ENCODE data around the gene PTPRN2. TPM values are rescaled to one million over a fixed set of nuclear protein-coding genes. Genes with fewer than 3 reads are reported as not detected.

The PTPRN2 gene
- polyA plus RNA-seq, 1 donor = 5.7 TPM

- no peak for DNase-seq
These were observed 7.7 kb downstream of the PTPRN2 start for GRCh38 chr7:158579662-158580646.

DNA sequence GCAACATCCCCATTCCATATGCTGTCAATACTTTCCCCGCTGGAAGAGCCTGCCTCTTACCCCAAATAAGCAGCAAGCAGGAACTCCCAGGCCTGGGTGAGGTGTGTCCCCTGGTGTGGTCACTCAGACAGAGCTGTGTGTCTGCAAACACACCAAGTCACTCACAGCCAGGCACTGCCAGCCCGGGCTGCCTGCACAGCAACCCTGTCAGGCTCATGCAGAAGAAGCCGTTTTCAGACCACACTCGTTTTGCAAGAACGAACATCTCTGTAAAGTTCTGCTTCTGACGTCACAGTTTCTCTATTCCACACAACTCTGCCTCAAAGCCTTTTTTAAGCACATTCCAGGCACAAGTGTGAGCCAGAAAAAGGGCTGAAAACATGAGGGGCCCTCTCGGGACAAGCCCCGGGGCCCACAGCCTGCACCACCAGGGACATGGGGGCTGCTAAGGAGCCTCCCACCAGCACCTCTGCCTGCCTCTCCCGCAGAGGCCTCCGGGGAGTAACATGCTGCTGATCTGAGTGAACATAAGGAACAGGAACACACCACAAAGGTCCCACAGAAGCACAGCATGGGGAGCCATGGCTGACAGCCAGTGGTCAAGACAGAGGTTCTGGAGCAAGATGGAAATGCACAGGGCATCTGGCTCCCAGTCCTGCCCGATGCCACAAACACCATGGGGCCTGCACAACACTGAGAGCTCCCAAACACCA, 11.4 kb downstream of the PTPRN2 start:
- DNase-seq = no peak

DNA sequence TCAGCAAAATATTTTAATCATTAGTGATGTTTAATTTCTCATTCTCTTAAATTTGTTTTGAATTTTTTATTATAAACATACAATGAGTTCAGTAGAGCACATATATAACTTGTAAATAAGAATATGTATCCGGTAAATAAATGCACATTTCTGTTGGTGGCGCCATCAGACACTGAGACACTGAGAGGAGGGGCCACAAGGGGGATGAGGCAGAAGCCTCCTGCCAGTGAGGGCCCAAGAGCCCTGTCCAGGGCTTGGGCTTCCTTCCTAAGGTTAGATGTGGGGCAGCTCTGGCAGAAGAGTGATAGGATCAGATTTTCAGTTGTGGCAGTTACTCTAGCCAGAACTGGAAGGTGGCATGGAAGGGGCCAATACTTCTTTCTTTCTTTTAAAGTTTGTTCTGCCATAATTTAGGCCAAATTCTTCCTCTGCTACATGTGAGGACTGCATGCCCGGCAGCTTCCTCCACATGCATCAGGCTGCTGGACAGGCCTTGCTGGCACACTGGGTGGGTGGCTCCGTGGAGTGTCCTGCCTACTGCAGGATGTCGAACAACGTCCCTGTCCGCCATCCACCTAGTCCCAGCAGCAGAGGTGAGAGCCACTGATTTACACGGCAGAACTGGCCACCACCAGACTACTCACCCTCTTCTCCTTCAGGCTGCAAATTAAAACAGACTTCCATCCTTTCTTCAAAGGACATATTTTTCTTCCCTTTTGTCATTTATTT, 13.2 kb downstream of the PTPRN2 start:
- no peak for DNase-seq

GRCh38 chr7:158573310-158573709, 14.3 kb downstream of the PTPRN2 start:
- DNase-seq = no peak

DNA sequence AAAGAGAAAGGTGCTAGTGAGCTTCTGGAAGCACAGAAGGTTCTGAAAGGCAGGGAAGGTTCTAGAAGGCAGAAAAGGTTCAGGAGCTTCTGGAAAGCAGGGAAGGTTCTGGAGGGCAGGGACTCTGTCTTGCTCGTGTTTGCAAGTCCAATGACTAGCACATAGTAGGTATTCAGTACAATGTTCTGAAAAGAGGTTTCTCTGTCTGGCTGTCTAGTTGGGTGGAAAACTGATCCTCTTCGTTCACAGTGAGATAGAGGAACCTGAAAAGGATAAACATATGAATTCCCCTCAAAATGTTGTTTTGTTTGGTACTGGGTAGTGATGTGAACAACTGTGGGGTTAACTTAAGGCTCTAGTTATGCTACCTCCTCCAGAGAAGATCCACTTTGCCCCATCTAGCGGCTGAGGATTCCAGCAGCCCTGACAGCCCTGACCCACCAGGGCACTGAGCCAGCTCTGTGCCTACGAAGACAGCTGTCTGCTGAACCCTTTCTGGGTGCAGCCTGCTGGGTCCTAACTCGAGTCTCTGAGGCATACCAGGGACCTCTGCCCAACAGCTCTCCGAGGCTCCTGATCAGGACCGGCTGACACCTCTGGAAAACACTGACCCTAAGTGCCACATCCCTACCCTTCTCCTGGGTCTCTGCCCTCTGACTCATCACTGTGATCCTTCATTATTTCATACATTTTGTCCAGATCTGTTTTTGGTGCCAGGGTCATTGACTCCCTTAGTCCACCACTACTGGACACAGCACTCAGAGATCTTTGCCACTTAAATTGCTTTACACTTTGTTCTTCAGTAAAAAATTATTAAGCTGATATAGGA, 15.4 kb downstream of the PTPRN2 start:
- DNase-seq = no peak

DNA sequence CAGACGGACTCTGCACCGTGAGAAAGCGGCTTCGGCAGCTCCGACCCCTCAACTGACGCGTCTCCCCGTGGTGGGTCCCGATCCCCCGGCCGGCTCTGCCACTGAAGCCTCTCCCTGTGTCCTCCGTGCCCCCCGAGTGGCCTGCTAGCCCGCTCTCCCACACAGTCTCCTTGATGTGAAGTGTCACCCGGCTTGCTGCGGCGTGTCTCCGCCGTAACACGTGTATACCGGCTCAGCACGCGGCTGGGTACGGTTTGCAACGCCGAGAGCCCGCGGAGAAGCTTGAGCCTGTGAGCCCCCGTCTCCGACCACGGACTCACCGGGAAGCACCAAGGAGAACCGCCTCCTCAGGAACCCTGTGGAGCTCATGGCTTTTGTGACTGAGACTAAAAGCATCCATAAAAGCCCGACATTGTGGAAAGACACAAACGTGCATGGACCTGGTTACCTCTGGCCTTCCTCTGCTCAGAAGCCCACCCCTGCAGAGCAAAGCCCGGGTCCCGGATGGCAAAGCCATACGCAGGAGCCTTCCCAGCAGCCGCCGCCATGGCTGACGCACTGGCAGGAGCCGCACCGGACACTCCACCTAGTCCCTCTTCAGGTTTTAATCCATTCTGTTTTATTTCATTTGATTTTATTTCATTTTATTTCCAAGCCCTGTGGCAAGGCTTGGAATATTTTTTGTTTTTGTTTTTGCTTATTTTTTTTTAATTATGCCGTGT, 17.0 kb downstream of the PTPRN2 start:
- DNase-seq = no peak

GRCh38 chr7:158569858-158570323, 17.7 kb downstream of the PTPRN2 start:
- no peak for DNase-seq

DNA sequence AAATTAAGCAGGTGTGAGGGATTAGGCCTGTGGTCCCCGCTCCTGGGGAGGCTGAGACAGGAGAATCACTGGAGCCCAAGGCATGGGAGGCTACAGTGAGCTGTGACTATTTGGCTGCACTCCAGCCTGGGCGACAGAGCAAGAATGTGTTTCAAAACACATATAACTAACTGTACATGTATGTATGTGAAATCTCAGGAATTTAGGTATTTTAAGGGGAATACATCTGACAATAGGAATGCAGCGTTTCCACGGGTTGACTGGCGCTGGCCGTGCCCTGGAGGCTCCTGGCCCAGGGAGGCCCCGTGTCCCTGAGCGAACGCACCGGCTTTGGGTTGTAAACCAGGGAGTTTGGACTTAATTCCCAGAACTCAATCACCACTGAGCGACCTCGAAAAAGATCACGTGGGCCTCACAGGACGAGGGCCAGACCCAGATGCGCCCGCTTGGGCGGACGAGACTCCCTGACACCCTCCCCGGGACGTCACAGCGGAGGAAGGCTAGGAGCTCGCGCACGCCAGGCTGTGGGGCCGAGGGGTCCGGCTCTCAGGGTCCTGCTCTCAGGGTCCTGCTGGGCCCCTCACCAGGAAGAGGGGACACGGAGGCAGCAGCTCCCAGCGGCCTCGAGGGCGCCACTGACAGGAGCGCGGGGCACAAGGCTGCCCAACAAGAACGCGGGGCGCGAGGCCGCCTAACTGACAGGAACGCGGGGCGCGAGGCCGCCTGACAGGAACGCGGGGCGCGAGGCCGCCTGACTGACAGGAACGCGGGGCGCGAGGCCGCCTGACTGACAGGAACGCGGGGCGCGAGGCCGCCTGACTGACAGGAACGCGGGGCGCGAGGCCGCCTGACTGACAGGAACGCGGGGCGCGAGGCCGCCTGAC, 18.4 kb downstream of the PTPRN2 start:
- no peak for DNase-seq

GRCh38 chr7:158567153-158567603, 20.4 kb downstream of the PTPRN2 start:
- no peak for DNase-seq

DNA sequence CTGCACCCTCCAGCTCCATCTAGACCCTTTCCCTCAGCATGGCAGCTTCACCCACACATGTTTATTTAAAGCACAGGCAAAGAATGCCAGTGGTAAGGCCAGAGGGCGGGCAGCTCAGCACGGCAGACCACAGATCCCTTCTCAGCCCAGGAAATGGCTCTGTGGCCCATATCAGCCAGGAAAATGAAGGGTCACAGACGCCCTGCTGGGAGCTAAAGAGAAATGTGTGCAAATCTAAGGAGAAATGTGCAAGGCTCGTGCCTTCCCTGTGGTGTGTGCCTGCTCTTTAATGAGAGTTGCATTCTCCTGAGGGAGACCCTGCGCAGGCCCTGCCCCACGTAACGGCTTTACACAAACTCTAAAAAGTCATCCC, 23.0 kb downstream of the PTPRN2 start:
- DNase-seq = no peak

GRCh38 chr7:158563911-158564662, 23.5 kb downstream of the PTPRN2 start:
- DNase-seq = no peak

DNA sequence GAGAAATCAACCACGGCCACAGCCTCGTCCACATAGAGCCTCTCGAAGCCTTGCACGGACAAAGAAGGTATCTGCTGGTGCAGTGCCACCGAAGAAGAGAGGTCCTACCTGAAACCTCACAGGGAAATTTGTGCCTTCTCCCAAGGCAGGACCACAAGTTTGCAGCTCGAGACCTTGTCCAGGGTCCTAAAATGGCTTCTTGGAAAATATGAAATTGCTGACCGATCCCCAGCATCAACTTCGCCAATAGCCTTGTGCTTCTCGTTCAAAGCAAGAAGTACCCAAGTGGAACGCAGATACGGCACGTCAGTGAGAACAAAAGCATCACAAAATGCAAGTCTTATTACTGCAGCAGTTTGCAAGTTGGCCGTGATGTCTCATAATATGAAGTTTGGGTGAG, 24.6 kb downstream of the PTPRN2 start:
- no peak for DNase-seq

DNA sequence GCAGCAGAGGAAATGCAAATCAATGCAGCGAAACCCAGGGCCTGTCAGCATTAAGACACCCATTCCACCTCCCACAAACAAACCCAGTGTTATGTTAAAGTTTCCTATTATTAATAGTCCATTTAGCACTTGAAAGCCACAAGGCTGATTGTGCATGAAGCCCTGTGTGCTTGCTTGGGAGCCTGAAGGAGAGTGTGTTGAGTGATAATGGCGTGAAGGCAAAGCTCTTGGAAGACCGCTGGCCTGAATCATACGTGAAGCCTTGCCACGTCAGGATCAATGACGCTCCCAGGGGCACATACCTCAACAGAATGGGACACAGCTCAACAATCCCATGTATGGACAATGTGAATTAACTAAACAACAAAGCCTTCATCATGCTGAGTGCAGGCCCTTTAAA, 25.1 kb downstream of the PTPRN2 start:
- no peak for DNase-seq

DNA sequence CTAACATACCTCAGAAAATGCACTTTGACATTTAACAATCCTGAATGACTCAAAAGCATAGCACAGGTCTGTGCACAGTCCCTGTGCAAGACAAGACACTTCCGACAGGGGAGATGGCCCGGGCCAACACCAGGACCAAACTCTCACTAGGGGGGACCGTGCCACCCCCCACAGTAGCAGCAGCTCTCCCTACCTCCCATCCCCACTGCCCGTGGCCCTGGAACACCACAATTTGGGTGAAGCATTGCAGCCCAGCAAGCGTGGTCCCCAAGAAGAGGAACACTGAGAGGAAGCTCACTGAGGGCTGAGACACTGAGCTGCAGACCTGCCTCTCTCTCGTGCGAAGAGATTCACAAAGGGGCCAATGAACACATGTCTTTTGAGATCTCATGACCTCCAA, 26.0 kb downstream of the PTPRN2 start:
- no peak for DNase-seq

GRCh38 chr7:158560386-158560785, 27.2 kb downstream of the PTPRN2 start:
- no peak for DNase-seq

DNA sequence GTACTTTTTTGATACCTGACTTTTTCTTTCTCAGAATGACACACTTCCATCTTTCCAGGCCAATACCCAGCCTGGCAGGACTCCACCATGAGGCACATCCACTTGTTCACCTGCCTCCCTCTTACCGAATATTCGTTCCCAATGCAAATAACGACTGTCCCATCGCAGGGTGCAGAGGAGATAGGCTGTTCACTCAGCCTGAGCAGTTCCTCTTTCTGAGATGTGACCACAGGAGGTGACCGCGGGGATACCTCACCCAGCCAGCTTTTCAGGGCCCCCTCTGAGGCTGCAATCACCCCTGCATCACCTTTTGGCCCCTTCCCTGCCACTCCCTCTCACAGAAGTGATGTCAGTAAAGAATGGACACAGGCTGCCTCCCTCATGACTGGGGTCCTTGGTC, 28.3 kb downstream of the PTPRN2 start:
- no peak for DNase-seq

DNA sequence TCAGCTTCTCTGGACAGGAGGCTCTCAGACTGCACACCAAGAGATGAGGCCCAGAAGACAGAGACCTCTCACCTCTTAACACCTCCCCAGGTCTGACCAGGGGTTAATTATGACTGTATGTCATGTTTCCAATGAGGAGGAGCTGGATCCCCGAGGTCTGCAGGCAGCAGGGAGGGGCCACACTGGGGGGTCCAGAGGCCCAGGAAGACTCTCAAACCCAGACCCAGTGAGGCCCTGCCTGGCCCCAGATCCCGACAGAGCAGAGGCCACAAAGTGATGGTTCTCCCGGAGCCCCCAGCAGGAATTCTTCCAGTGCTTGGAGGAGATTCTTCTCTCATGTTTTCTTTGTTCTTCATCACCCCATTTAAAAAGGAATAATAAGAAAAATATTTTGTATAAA, 28.8 kb downstream of the PTPRN2 start:
- DNase-seq = no peak

DNA sequence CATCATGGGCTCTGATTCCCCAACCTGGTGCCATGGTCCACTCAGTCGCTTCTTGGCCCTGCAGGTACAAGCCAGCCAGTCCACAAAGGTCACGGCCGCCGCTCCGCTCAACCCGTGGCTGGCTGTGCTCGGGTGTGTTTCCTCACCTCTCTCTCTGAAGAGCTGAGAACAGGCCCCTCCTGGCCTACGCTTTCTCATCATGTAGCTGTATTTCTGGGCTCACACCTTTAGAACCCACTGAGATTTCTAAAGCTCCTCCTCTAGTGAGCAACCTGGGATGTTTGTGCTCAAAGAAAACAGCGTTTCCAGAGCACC, 30.2 kb downstream of the PTPRN2 start:
- DNase-seq = no peak

All from left kidney (tissue), 2 donors.